Endometrial microvascular endothelial cells (primary cell): Measurements from ENCODE around the gene MATCAP1. TPM values are rescaled to one million over a fixed set of nuclear protein-coding genes. Genes with fewer than 3 reads are reported as not detected.

ENCODE experiments used
- in situ Hi-C: cut with HindIII; loops from 2 replicates; pipeline ENCODE4 v1.10.0; 2017; ENCODE audit warnings: low sequenced_read_pairs, low pct_unique_long_range_greater_than_20kb; ENCODE audit errors: inconsistent ontology term
- total RNA-seq: library from RNA; depleted of rRNA; stranded (reverse); fragments of >200 nt; gene quantifications from one replicate; pipeline ENCODE4 v1.2.3, GENCODE V29; 2015; ENCODE audit errors: inconsistent ontology term

MATCAP1 gene
- total RNA-seq, 1 donor from 2014 or later, result 5.6 TPM

DNA sequence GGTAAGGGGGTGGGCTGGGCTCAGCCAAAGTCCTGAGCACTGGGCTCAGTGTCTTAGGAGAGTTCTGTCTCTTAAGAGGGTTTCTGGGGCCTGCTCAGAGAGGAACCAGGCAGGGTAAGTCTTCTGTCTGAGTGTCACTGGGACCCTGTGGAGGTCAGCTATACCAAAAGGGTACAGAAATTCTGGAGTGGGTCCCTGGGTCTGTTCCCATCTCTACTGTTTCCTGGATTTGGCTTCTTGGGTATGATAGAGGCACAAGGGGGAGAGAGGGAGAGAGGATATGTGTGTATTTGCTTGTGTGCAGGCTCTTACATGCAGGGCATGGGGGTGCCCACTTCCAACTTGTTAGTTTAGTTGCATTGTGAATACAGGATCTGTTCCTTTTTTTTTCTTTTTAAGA, 9.8 kb upstream of the MATCAP1 start:
- in situ Hi-C loops, result no loop called here

DNA sequence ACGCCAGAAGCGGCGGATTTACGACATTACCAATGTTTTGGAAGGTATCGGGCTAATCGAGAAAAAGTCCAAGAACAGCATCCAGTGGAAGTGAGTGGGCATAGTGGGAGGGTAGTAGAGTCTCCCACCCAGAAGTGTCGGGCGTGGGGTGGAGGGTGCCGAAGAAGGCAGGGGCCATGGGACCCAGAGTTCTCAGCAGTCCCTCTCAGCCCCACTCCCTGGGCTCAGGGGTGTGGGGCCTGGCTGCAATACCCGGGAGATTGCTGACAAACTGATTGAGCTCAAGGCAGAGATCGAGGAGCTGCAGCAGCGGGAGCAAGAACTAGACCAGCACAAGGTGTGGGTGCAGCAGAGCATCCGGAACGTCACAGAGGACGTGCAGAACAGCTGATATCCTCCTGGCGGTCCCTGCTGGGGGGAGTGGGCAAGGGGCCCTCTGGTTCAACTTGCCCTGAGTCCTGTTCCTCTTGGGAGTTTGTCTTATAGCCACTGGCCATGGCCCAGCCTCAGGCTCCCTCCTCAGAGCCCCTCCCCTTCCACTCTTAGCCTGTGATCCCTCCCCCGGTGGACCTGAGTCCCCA, 9.1 kb upstream of the MATCAP1 start:
- in situ Hi-C loops, result no loop called here

DNA sequence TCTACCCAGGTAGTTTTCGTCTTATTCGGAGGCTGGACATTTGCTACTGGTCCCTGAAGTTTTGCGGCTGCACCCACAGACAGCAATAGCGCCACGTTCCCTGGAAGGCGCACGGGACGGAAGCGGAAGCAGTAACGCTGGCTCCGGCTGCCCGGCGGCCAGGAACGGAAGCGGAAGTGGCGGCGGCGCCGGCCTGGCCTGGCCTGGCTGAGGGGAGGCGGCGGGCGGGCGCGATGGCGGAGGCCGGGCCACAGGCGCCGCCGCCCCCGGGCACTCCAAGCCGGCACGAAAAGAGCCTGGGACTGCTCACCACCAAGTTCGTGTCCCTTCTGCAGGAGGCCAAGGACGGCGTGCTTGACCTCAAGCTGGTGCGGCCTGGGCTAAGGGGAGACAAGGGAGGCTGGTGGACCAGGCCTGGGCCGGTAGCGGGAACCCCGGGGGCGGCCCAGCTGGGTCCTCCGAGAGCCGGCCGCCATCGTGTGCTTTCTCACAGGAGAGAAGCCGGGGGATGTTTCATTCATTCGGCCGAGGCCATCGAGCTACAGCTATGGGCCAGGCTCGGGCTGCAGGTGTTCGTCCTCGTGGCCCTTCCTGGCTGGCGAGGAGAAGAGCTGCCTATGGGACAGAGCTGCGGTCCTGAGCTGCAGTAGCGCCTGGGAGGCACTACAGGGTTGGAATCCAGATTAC, 8.4 kb upstream of the MATCAP1 start, which contains the start of gene E2F4:
E2F4 (plus strand) TSS at position 161 of the 687 bp plus-strand sequence; CDS start at position 234, 73 bp downstream.
- in situ Hi-C loops, result no loop called here

DNA sequence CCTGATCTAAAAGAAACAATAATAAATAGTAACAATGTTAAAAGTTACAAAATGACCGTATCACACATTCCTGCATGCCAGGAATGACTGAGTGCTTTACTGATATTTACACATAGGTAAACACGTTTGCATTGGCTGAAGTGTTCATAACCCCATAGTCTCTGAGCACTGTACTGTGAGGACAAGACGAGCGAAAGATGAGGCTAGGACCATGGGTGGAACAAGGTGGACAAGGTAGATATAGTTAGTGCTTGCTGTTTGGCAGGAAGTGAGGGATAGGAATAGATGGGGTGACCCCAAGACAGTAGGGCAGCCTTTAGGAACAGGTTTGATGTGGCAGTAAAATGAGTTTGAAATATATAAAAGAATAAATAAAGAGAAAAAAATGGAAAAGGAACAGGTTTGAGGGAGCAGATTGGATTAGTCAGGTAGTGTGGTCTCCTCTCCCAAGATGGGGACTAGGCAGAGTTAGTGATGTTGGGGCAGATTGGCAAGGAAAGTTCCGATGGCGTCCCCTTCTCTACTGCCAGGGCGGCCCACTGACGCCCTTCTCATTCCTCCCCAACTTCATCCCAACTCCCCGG, 7.7 kb upstream of the MATCAP1 start:
- in situ Hi-C loops, result no loop called here

DNA sequence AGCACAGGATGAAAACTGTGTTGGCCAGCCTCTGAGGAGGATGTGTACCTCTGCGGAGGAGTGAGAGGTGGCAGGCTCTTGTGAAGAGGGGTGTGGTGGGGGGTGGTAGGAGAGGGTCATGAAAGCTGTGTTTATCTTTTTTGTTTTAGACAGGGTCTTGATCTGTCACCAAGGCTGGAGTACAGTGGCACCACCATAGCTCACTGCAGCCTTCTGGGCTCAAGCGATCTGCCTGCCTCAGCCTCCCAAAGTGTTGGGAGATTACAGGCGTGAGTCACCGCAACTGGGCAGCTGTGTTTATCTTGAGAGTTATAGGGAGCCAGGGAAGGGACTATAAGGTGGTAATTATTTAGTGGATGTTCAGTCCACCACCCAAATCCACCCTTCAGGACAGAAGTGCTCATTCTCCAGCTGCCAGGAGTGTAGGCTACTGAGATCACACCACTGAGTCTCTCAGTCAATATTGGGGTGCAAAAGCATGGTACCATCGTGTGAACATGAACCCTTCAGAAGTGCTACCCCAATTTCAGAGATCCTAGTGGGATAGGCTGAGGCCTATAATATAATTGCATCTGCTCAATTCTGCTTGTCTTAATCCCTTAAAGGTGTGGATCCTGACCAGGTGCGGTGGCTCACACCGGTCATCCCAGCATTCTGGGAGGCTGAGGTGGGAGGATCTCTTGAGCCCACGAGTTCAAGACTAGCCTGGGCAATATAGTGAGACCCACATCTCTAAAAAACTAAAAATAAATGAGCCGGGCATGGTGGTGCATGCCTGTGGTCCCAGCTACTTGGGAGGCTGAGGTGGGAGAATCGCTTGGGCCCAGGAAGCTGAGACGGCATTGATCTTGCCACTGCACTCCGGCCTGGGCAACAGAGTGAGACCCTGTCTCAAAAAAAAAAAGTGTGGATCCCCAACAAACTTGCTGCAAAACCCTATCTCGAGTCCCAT, 7.0 kb upstream of the MATCAP1 start:
- in situ Hi-C loops, result no loop called here

DNA sequence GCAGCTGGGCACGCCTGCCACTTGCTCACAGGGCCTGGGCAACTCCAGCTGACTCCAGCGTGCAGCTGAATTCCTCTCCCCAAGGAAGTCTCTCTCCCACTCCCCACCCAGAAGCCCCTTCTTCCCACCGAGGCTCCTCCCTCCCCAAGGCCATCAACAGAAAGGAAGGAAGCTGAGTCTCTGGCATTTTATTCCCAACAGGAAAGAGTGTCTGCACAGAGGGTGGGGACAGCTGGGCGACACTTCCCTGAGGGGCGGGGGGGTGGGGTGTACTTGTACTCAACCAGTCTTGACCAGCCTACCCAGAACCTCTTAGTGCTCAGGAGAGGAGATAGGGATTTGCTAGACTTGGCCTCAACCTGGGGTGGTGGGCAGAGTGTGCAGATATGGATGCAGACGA, 6.3 kb upstream of the MATCAP1 start, which contains the start of gene EXOC3L1:
EXOC3L1 (minus strand) TSS at position 96 of the 400 bp plus-strand sequence. CDS start 460 bp downstream, outside the sequence.
- in situ Hi-C loops, result no loop called here

DNA sequence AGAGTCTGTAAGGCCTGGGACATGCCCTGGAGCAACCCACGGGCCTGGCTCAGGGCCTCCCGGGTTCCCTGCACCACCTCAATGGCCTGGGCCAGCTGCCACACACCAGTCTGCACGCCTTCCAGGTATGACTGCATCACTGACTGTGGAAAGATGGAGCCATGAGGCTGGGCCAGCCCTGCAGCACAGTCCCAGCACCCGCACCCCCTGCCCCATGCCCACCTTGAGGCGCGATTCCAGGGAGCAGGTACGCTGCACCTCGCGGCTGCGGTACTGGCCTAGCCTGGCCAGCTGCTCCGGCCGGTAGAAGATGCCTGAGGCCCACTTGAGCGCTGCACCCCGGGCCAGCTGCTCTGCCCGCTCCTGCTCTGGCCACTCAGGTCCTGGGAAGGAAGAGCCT, 5.0 kb upstream of the MATCAP1 start:
- in situ Hi-C loops, result no loop called here

DNA sequence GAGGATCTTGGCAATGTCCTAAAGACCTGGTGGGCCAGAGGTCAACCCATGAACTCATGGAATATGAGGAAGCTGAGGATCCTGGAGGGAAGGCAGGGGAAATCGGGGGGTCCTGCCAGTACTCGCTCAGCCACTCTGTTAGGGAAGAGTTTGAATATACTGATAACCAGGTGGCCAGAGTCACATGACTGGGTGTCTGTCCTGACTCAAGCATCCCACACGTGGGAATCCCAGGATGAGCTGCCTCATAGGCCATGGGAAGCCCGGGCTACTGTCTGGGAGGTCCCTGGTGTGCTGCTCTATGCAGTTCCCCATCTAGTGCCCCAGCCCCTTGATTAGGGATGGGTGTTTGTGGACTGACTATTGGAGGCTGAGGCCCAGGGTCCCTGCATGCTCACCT, 4.6 kb upstream of the MATCAP1 start:
- in situ Hi-C loops, result no loop called here

DNA sequence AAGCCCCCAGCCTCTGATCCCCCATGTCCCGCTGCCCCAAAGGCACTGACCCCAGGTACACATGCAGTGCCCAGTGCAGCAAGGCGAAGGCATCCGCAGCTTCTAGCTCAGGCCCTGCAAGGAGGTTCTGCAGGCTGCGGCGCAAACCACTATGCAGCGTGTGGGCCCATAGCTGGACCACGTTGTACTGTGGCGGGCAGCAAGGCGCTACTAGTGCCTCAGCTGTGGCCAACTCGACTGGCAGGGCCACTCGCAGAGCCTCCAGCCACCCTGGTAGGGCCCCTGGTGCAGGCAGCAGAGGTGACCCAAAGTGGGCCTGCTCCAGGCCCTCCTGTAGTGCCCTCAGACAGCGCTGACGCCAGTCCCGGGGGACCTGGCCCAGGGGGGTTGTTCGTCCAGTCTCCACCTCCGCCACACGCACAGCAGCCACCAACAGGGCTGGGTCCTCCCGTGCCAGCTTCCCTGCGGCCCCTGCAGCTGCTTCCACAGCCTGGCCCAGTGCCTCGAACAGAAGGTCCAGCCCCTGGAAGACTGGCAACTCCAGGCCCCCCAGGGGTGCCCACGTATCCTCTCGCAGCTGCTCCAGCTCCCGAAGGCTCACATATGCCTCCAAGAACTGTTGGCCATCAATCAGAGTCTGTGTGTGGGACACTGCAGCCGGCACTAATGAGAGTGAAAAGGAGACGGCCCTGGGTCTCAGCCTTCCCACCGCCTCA, 3.6 kb upstream of the MATCAP1 start:
- in situ Hi-C loops, result no loop called here

DNA sequence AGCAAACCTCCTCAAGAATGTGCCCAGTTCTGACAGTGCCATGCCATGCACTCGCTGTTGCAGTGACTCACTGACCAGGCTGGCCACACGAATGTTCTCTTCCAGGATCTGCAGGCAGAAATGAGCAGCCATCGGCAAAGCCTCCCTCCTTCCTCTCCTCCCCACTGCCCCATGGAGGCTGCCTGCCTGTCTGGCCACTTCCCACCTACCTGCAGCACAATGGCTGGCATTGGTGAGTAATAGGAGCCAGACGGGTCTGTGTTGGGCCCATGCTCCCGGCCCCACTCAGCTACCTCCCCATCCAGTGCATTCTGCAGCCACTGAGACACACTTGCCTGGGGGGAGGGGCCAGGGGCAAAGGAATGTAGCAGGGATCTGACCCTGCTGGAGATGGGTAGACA, 2.8 kb upstream of the MATCAP1 start:
- in situ Hi-C loops, result no loop called here

DNA sequence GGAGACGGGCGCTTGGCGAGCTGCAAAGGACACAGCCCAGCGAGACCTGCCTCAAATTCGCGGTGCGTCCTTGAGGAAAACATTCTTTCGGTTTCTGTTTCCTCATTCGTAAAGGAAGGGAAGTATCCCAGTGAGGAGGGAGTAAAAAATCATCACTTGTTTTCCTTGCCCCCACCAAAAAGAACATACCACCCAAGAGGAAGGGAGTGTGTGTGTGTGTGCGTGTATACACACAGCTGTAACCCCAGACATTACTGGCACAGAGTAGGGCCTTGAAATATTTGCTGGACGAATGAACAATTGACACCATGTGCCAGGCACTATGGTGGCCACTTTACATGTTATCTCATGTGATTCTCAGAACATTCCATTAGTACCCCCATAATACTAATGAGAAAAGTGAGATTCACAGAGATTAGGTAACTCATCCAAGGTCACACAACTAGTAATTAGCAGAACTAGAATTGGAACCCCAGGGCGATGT, 1.9 kb upstream of the MATCAP1 start:
- in situ Hi-C loops, result no loop called here

DNA sequence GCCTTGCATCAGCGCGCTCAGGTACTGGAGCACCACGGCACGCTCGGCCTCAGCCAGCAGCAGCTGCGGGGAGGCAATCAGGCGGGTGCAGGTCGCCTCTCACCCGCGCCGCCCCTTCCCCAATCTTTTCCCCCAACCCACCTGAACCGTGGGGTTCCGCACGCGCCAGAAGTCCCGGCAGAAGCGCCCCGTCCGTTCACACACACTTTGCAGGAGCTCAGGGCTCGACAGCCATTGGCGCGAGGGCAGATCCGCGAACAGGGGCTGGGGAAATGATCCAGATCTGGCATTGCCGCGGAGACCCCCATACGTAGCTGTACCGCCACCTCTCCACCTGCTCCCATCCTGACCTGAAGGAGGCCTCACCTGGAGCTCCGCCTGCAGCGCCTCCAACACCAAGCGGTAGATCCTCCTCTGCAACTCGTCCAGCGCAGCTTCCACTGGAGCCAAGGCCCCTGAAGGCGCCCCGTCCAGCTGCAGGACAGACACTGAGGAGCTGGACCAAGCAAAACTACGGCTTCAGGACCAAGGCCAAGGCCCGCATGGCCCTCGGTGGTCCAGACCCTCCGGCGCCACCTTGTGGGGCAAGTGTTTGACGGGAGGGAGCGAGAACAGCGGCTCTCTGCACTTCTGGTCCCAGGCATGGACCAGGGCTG, 1.4 kb upstream of the MATCAP1 start:
- in situ Hi-C loops, result no loop called here

DNA sequence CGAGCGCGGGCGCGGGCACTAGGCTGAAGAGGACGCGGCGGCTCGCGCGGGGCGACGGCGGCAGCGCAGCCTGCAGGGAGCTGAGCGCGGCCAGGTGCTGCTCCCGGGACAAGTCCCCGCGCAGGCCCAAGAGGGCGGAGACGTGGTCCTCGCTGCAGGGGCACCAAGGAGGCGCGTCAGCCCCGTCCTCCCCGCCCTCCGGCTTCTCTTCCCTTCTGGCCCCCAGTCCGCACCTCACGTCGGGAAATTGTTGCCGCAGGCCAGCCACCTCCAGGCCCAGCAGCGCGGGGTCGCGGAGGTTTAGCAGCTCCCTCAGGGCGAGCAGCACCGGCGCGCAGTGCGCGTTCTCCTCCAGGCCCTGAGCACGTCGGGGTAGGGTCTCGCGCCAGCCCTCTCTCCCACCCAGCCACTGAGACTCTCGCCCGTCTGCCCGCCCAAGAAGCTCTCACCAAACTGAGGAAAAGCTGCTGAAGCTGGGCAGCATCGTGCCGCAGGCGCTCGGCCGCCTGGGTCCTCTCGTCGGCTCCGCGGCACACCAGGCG, 761 bp upstream of the MATCAP1 start:
- in situ Hi-C loops, result no loop called here

DNA sequence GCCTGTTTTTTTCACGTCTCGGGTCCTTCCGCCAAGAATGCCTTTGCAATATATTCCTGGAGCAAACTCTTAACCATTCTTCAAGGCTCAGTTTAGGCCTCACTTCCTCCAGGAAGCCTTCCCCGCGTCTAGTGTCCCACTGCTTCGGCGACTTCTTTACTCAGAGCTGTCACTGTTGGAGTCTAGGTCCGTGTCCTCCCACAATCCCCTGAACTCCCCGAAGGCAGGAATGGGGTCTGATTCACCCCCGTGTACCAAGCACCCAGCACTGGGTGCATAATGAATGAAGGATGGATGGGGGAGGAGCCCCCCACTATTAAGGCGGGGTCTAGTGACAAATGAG, 508 bp downstream of the MATCAP1 start:
- in situ Hi-C loops, result no loop called here

DNA sequence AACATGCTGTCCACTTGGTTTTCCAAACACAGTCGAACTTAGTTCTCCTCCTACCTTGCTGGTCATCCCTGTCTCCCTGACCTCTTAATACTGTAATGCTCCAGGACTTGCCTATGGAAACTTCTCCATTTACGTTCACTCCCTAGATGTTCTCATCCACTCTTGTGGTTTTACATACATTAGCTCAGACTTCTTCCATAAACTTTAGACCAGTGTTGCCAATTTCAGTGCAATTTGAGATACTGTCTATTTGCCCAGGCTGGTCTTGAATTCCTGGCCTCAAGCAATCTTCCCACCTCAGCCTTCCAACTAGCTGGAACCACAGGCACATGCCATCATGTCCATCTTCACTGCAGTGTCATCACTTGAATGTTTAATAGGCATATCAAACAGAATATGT, 1.5 kb downstream of the MATCAP1 start:
- in situ Hi-C loops, result no loop called here

DNA sequence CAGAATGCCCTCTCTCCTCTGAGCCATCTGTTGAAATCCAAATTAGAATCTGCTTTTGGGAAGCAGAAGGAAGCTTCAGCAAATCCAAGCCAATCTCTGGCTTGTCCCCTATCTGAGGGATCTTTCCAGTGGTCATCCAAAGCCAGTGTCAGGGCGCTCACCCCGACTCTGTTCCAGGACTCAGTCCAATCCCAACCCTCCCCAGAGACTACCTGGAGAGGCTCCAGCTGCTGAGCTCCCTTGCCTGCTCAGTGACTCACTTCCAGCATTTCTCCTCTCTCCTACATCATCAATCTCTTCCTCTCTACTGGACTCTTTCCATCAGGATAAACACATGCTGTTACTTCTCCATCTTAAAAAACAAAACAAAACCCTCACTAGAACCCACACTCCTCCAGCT, 2.4 kb downstream of the MATCAP1 start:
- in situ Hi-C loops, result no loop called here

DNA sequence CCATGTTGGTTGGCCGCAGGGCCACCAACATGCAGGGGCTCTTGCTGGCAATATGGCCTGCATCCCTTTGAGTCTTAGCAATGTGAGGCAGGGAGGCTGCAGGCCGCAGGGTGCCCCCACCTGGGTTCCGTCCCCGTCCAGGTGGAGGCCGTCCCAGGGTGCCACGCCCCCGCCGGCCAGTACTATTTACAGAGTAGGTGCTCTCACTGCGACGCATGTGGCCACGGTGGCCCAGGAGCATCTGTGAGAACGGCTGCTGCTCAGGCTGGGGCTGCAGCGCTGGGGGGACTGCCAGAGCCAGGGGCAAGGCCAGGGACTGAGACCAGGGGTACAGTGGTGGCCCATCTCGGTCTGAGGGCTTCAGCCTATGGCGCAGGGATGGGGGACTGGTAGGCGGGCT, 3.6 kb downstream of the MATCAP1 start:
- in situ Hi-C loops, result no loop called here
